ENCODE results near the gene PTRHD1. TPM values are rescaled to one million over a fixed set of nuclear protein-coding genes. Genes with fewer than 3 reads are reported as not detected.

Gene PTRHD1
- polyA plus RNA-seq, 1 of the 3 experiments (the other 2 are of a cell fraction) = 74.4 TPM

GRCh38 chr2:24783641-24784040, 9.6 kb downstream of the PTRHD1 start:
- TF ChIP-seq RAD21 (IDR thresholded peaks at IDR 0.05; ENCODE audit: low read length) = no peak
- CTCF ChIA-PET = interaction anchor here (0.9 to 2.0 kb wide), 4 partner anchors 8 to 373 kb away, joined by 4 to 5 read pairs (median 5); no protein-coding TSS in a partner anchor
- POLR2A ChIA-PET = interaction anchor here (1.3 kb wide), 1 partner anchor 10 kb away, joined by 5 read pairs; the partner anchor contains the start of genes CENPO and PTRHD1

GRCh38 chr2:24779116-24779515, 14.1 kb downstream of the PTRHD1 start:
- TF ChIP-seq CHD2 (IDR thresholded peaks at IDR 0.05; ENCODE audit: low read length, partially characterized antibody) = no peak
- TF ChIP-seq SMC3 (IDR thresholded peaks at IDR 0.05; ENCODE audit: low read depth, low read length) = no peak
- TF ChIP-seq TAF1 (IDR thresholded peaks at IDR 0.05; ENCODE audit: borderline replicate concordance, low read depth, low read length) = no peak
- no peak for TF ChIP-seq TEAD4 (IDR thresholded peaks at IDR 0.05; ENCODE audit: borderline replicate concordance, insufficient read depth)
- no peak for TF ChIP-seq REST (IDR thresholded peaks at IDR 0.05; ENCODE audit: low read depth, low read length)
- TF ChIP-seq GATA2 (CRISPR knock-in tag; IDR thresholded peaks at IDR 0.05) = no peak
- no peak for TF ChIP-seq CTCF (IDR thresholded peaks at IDR 0.05)
- TF ChIP-seq ZBTB33 (IDR thresholded peaks at IDR 0.05; ENCODE audit: borderline replicate concordance, low read depth) = no peak
- TF ChIP-seq POLR2AphosphoS5 (IDR thresholded peaks at IDR 0.05; ENCODE audit: low read depth, low read length) = no peak
- TF ChIP-seq RAD21 (IDR thresholded peaks at IDR 0.05; ENCODE audit: low read length) = no peak
- no peak for TF ChIP-seq IRF3 (IDR thresholded peaks at IDR 0.05; ENCODE audit: low read depth, low read length)
- TF ChIP-seq NRF1 (IDR thresholded peaks at IDR 0.05; ENCODE audit: low read depth, low read length) = no peak
- no peak for TF ChIP-seq JUND (IDR thresholded peaks at IDR 0.05)
- no peak for TF ChIP-seq SIN3A (IDR thresholded peaks at IDR 0.05; ENCODE audit: borderline replicate concordance, low read depth, low read length)
- no peak for TF ChIP-seq EP300 (IDR thresholded peaks at IDR 0.05; ENCODE audit: borderline replicate concordance in 1 of 2, low read depth in 1 of 2, low read length in 1 of 2)
- TF ChIP-seq USF2 (IDR thresholded peaks at IDR 0.05; ENCODE audit: borderline replicate concordance, low read depth, low read length) = no peak
- H3K4me3 ChIP-seq (ENCODE audit: low read depth in 2 of 2, low read length in 1 of 2) = no peak overlapping the region
- H3K27me3 ChIP-seq (ENCODE audit: insufficient read depth) = no peaks in the 10 kb centered on the region
- H3K27ac ChIP-seq (ENCODE audit: low read depth in 2 of 2, low read length in 1 of 2) = no peak overlapping the region
- H3F3A ChIP-seq (replicated peaks; ENCODE audit: insufficient read depth) = no peaks in the 10 kb centered on the region
- no peak overlapping the region for H3K4me2 ChIP-seq
- POLR2A ChIA-PET = interaction anchor here (1.6 kb wide), 1 partner anchor 13 kb away, joined by 9 read pairs; the partner anchor contains the start of genes CENPO and PTRHD1
- no peak overlapping the region for H2AFZ ChIP-seq (ENCODE audit: low read depth)
- CTCF ChIA-PET = interaction anchor here (0.6 to 4.1 kb wide), 7 partner anchors 11 to 369 kb away, joined by 3 to 28 read pairs (median 6); partner anchors contain the start of genes CENPO and PTRHD1
- no peak for DNase-seq
- H3K79me2 ChIP-seq (ENCODE audit: insufficient read depth) = no peaks in the 10 kb centered on the region
- no peaks in the 10 kb centered on the region for H3K9me3 ChIP-seq
- no peaks in the 10 kb centered on the region for H3K4me1 ChIP-seq (ENCODE audit: control insufficient read depth in 1 of 2, insufficient read depth in 2 of 2, low read depth in 1 of 2, low read length in 1 of 2)
- WGBS (ENCODE audit: low lambda C conversion rate) = 100% methylated on average over 2 of the region's 2 CpGs
- no peaks in the 10 kb centered on the region for H3K36me3 ChIP-seq (replicated peaks in 1 of 2; ENCODE audit: control insufficient read depth in 1 of 2, insufficient read depth in 2 of 2, low read length in 1 of 2)
- no peaks in the 10 kb centered on the region for H3K9me2 ChIP-seq
- no peak overlapping the region for H3K9ac ChIP-seq
- H4K20me1 ChIP-seq (ENCODE audit: insufficient read depth) = no peaks in the 10 kb centered on the region

More at GRCh38 chr2:24783641-24784040, 9.6 kb downstream of the PTRHD1 start:
- Histone ChIP-seq H3K9me3 (no peaks in the 10 kb centered on the region), H3K4me3 (ENCODE audit: low read depth in 2 of 2, low read length in 1 of 2) (no peak overlapping the region), H3K27ac (ENCODE audit: low read depth in 2 of 2, low read length in 1 of 2) (no peak overlapping the region), H2AFZ (ENCODE audit: low read depth) (no peak overlapping the region), H3K4me2 (no peak overlapping the region), H3K36me3 (replicated peaks in 1 of 2; ENCODE audit: control insufficient read depth in 1 of 2, insufficient read depth in 2 of 2, low read length in 1 of 2) (no peaks in the 10 kb centered on the region), H3K4me1 (ENCODE audit: control insufficient read depth in 1 of 2, insufficient read depth in 2 of 2, low read depth in 1 of 2, low read length in 1 of 2) (no peaks in the 10 kb centered on the region), H3K79me2 (ENCODE audit: insufficient read depth) (no peaks in the 10 kb centered on the region), H3K9ac (no peak overlapping the region), H3K27me3 (ENCODE audit: insufficient read depth) (no peaks in the 10 kb centered on the region), H3F3A (replicated peaks; ENCODE audit: insufficient read depth) (no peaks in the 10 kb centered on the region), H4K20me1 (ENCODE audit: insufficient read depth) (no peaks in the 10 kb centered on the region), H3K9me2 (no peaks in the 10 kb centered on the region)
- 94% methylated on average over 3 of the region's 3 CpGs for WGBS (ENCODE audit: low lambda C conversion rate)
- DNase-seq = no peak
